OCI-LY3 (cell line): ENCODE results near the gene ACAD11.

Source experiments
- H2AFZ ChIP-seq: fragments of 200-600, 300-600 bp; shearing (Covaris generic); 2 replicates; pipeline ENCODE4 v1.6.0; 2014; ENCODE audit warnings: antibody characterized with exemption, low read depth, low read length
- H3K27ac ChIP-seq: fragments of 200-600, 300-600 bp; sonication (generic); 2 replicates; pipeline ENCODE4 v1.5.1; 2014; ENCODE audit warnings: mild to moderate bottlenecking, low read length, moderate library complexity, mixed read lengths
- H3K27me3 ChIP-seq: fragments of 200-600, 300-600 bp; sonication (generic); 2 replicates; pipeline ENCODE4 v1.6.1; 2014; ENCODE audit warnings: low read depth, low read length, mixed read lengths
- H3K36me3 ChIP-seq: fragments of 200-600, 300-600 bp; sonication (generic); replicated peaks from 2 replicates; pipeline ENCODE3; 2014; ENCODE audit warnings: low read depth, low read length, mixed read lengths
- H3K4me1 ChIP-seq: fragments of 300-600, 200-600 bp; sonication (generic); 2 replicates; pipeline ENCODE4 v1.6.1; 2014; ENCODE audit warnings: low read length, mixed read lengths
- H3K4me2 ChIP-seq: fragments of 200-600, 300-600 bp; sonication (generic); 2 replicates; pipeline ENCODE4 v1.6.1; 2014; ENCODE audit warnings: low read length, mixed read lengths
- H3K4me3 ChIP-seq: fragments of 300-600, 200-600 bp; sonication (generic); 2 replicates; pipeline ENCODE4 v1.5.1; 2014; ENCODE audit warnings: antibody characterized with exemption, mild to moderate bottlenecking, low read length, moderate library complexity
- H3K79me2 ChIP-seq: fragments of 300-600, 200-600 bp; shearing (Covaris generic); 2 replicates; pipeline ENCODE4 v1.6.1; 2014; ENCODE audit warnings: mild to moderate bottlenecking, low read length, mixed read lengths
- H3K9ac ChIP-seq: fragments of 300-600, 200-600 bp; shearing (Covaris generic); 2 replicates; pipeline ENCODE4 v1.6.0; 2014; ENCODE audit warnings: mild to moderate bottlenecking, low read length, moderate library complexity
- H3K9me3 ChIP-seq: fragments of 200-600, 300-600 bp; shearing (Covaris generic); 2 replicates; pipeline ENCODE4 v1.6.1; 2014; ENCODE audit warnings: low read length, mixed read lengths; ENCODE audit not compliant: insufficient read depth
- H4K20me1 ChIP-seq: fragments of 200-600, 300-600 bp; sonication (generic); 2 replicates; pipeline ENCODE4 v1.6.1; 2016; ENCODE audit warnings: low read length, mixed read lengths; ENCODE audit not compliant: insufficient read depth
- CTCF ChIP-seq: fragments of 200-600, 300-600 bp; sonication (generic); IDR thresholded peaks from 2 replicates; pipeline ENCODE4 v1.5.1; 2014; ENCODE audit warnings: antibody characterized with exemption, low read length, low read depth
- EZH2phosphoT487 ChIP-seq: fragments of 200-600 bp; shearing (Covaris generic); IDR thresholded peaks from 2 replicates; pipeline ENCODE4 v1.6.1; 2018; ENCODE audit warnings: antibody characterized with exemption, mixed run types, low read depth

ACAD11 gene

DNA sequence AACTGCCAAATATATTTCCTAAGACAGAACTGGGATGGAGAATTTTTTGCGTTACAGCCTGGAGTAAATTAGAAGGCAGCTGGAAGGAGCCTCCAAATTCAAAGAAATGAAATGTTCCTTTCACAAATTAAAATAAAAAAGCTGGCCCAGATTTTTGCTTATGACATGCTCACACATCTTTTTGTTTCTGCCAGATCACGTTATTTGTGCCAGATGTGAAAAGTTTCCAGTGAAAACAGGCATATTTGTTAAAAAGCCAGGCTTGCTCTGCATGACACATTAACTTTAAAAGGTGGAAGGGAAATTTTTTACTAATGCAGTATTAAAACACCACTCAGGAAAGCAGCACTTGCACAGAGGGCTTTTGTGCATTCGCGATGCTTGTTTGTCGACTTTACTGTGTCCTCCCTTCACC, 85.8 kb downstream of the ACAD11 start:
- Histone ChIP-seq H3K4me1 (no peaks in the 10 kb centered on the region), H3K9me3 (no peaks in the 10 kb centered on the region), H3K4me3 (no peak overlapping the region), H3K27me3 (no peaks in the 10 kb centered on the region), H3K4me2 (no peak overlapping the region), H3K79me2 (no peaks in the 10 kb centered on the region), H2AFZ (no peak overlapping the region), H4K20me1 (0 out of 2 replicates have a peak, but pooled peaks cover 3% of the 10 kb centered on the region), H3K9ac (no peak overlapping the region), H3K36me3 (no peaks in the 10 kb centered on the region), H3K27ac (no peak overlapping the region)
- TF ChIP-seq CTCF (no peak), EZH2phosphoT487 (no peak)

DNA sequence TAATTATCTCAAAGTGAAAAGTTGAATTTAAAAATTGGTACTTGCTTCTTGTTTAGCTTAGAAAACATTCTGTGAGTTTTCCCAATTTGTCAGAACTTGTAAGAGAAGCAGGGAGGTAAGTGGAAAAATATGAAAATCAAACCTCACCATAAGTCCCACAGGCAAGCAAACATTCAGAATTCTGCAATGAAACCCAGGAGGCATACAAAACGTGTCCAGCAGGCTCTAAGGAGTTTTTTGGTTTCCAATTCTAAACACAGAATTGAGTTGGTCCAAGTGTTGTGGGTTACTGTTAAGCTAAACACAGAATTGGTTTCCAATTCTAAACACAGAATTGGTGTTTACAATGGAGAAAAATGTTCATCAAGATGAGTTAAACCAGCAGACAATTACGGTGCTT, 89.6 kb downstream of the ACAD11 start:
- Histone ChIP-seq H2AFZ (no peak overlapping the region), H4K20me1 (0 out of 2 replicates have a peak, but pooled peaks cover 3% of the 10 kb centered on the region), H3K9ac (no peak overlapping the region), H3K27me3 (no peaks in the 10 kb centered on the region), H3K36me3 (no peaks in the 10 kb centered on the region), H3K4me2 (no peak overlapping the region), H3K79me2 (no peaks in the 10 kb centered on the region), H3K4me3 (no peak overlapping the region), H3K9me3 (no peaks in the 10 kb centered on the region), H3K27ac (no peak overlapping the region), H3K4me1 (no peaks in the 10 kb centered on the region)
- TF ChIP-seq CTCF (no peak), EZH2phosphoT487 (no peak)

DNA sequence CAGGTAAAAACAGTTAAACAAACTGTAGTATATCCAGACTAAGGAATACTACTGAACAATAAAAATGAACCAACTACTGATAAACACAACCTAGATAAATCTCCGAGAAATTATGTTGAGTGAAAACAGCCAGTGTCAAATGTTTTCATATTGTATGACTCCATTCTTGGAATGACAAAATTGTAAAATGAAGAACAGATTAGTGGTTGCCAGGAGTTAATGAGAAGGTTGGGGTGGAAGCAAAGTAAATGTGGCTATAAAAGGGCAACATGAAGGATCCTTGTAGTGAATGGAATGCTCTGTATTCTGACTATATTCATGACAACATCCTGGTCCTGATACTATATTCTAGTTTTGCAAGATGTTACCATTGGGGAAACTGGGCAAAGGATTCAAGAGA, 90.0 kb downstream of the ACAD11 start:
- H3K4me2 ChIP-seq: no peak overlapping the region
- no peaks in the 10 kb centered on the region for H3K27me3 ChIP-seq
- 0 out of 2 replicates have a peak, but pooled peaks cover 3% of the 10 kb centered on the region for H4K20me1 ChIP-seq
- no peaks in the 10 kb centered on the region for H3K79me2 ChIP-seq
- no peak overlapping the region for H3K9ac ChIP-seq
- no peaks in the 10 kb centered on the region for H3K36me3 ChIP-seq
- no peak overlapping the region for H2AFZ ChIP-seq
- no peak overlapping the region for H3K4me3 ChIP-seq
- TF ChIP-seq EZH2phosphoT487 (no peak), CTCF (no peak)
- H3K4me1 ChIP-seq: no peaks in the 10 kb centered on the region
- H3K27ac ChIP-seq: no peak overlapping the region
- H3K9me3 ChIP-seq: no peaks in the 10 kb centered on the region

DNA sequence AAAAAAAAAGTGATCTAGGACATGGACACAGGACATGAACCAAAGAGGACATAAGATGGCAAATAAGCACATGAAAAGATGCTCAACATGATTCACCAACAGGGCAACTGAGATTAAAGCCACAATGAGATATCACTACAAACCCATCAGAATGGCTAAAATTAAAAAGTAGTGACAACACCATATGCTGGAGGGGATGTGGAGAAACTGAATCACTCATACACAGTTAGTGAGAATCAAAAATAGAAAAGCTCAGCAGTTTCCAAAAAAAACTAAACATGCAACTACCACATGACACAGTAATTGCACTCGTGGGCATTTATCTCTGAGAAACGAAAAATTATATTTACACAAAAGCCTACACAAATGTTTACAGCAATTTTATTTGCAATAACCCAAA, 90.5 kb downstream of the ACAD11 start:
- Histone ChIP-seq H3K27ac (no peak overlapping the region), H3K79me2 (no peaks in the 10 kb centered on the region), H3K36me3 (no peaks in the 10 kb centered on the region), H3K4me3 (no peak overlapping the region), H3K4me1 (no peaks in the 10 kb centered on the region), H2AFZ (no peak overlapping the region), H3K9me3 (no peaks in the 10 kb centered on the region), H3K27me3 (no peaks in the 10 kb centered on the region), H3K4me2 (no peak overlapping the region), H4K20me1 (0 out of 2 replicates have a peak, but pooled peaks cover 3% of the 10 kb centered on the region), H3K9ac (no peak overlapping the region)
- TF ChIP-seq EZH2phosphoT487: no peak
- TF ChIP-seq CTCF: no peak
